Stimulated activated memory B cell treated with anti-CD40 and anti-IgM and Interleukin-4, amounts not matched to agents 10 μg/mL and 1 μg/mL and 100 μg/mL, for 72 hours (primary cell): ENCODE results near the gene PDPR.
"Not testable (repeated sequence)": the region's sequence is repeated elsewhere in the genome, so short reads cannot be mapped to it uniquely, and the experiment has no call there.

Experiments used
- ATAC-seq: fragments of 150-1000 bp; cut with Tn5 transposase; 2 replicates; pipeline ENCODE4 v1.10.0; 2021
- H3K27ac Mint-ChIP-seq: one replicate; pipeline ENCODE4 v1.8.0; 2022; ENCODE audit warnings: mild to moderate bottlenecking, mixed read lengths
- H3K27me3 Mint-ChIP-seq: one replicate; pipeline ENCODE4 v1.8.0; 2022; ENCODE audit warnings: mixed read lengths
- H3K36me3 Mint-ChIP-seq: one replicate; pipeline ENCODE4 v1.8.0; 2022; ENCODE audit warnings: mixed read lengths
- H3K4me1 Mint-ChIP-seq: one replicate; pipeline ENCODE4 v1.8.0; 2022; ENCODE audit warnings: mixed read lengths
- H3K4me3 Mint-ChIP-seq: one replicate; pipeline ENCODE4 v1.8.0; 2022; ENCODE audit warnings: mild to moderate bottlenecking, moderate library complexity, mixed read lengths
- H3K9me3 Mint-ChIP-seq: one replicate; pipeline ENCODE4 v1.8.0; 2022; ENCODE audit warnings: mixed read lengths

PDPR gene

GRCh38 chr16:70113982-70114826 lies at the start of gene PDPR:
TSS of gene PDPR (plus strand) at chr16:70114332. CDS start at chr16:70120493, 6,161 bp downstream.
- not testable (repeated sequence) for H3K9me3 Mint-ChIP-seq, H3K27me3 Mint-ChIP-seq
- H3K27ac Mint-ChIP-seq, result peak within 1 kb of the TSS; percentile 89
- peak within 1 kb of the TSS; percentile 94 for H3K4me3 Mint-ChIP-seq
- peaks cover 31% of the 10 kb centered on the region for H3K4me1 Mint-ChIP-seq
- peak; percentile 100 for ATAC-seq
- H3K36me3 Mint-ChIP-seq, result peaks cover 11% of the 10 kb centered on the region

GRCh38 chr16:70064841-70065370 lies 49.2 kb upstream of the PDPR start:
- Mint-ChIP-seq H3K4me3 (peak overlapping the region; percentile 75), H3K27ac (peak overlapping the region; percentile 87)
- not testable (repeated sequence) for H3K4me1 Mint-ChIP-seq, H3K9me3 Mint-ChIP-seq, H3K27me3 Mint-ChIP-seq, H3K36me3 Mint-ChIP-seq
- peak; percentile 39 for ATAC-seq

GRCh38 chr16:70065376-70065745 lies 48.8 kb upstream of the PDPR start:
- H3K36me3 Mint-ChIP-seq, H3K27me3 Mint-ChIP-seq, H3K4me1 Mint-ChIP-seq, H3K9me3 Mint-ChIP-seq: not testable (repeated sequence)
- peak overlapping the region; percentile 87 for H3K27ac Mint-ChIP-seq
- peak overlapping the region; percentile 88 for H3K4me3 Mint-ChIP-seq
- peak; percentile 67 for ATAC-seq

- ATAC-seq, result peak; percentile 98
- peak overlapping the region; percentile 87 for H3K27ac Mint-ChIP-seq
- H3K27me3 Mint-ChIP-seq, H3K9me3 Mint-ChIP-seq, H3K4me1 Mint-ChIP-seq, H3K36me3 Mint-ChIP-seq: not testable (repeated sequence)
- H3K4me3 Mint-ChIP-seq, result peak overlapping the region; percentile 88
Observed at GRCh38 chr16:70065746-70066658, 48.1 kb upstream of the PDPR start.

- peak overlapping the region; percentile 87 for H3K27ac Mint-ChIP-seq
- ATAC-seq, H3K4me1 Mint-ChIP-seq, H3K27me3 Mint-ChIP-seq, H3K36me3 Mint-ChIP-seq, H3K9me3 Mint-ChIP-seq: not testable (repeated sequence)
- H3K4me3 Mint-ChIP-seq, result peak overlapping the region; percentile 69
Observed at GRCh38 chr16:70066751-70067150, 47.4 kb upstream of the PDPR start.

GRCh38 chr16:70079081-70079480 lies 35.1 kb upstream of the PDPR start:
- H3K27me3 Mint-ChIP-seq, H3K9me3 Mint-ChIP-seq, H3K4me3 Mint-ChIP-seq, H3K36me3 Mint-ChIP-seq, H3K4me1 Mint-ChIP-seq, H3K27ac Mint-ChIP-seq, ATAC-seq: not testable (repeated sequence)

GRCh38 chr16:70081219-70081618 lies 32.9 kb upstream of the PDPR start:
- H3K27me3 Mint-ChIP-seq, ATAC-seq, H3K36me3 Mint-ChIP-seq, H3K4me1 Mint-ChIP-seq, H3K9me3 Mint-ChIP-seq, H3K4me3 Mint-ChIP-seq, H3K27ac Mint-ChIP-seq: not testable (repeated sequence)

GRCh38 chr16:70083931-70084330 lies 30.2 kb upstream of the PDPR start:
- ATAC-seq, H3K9me3 Mint-ChIP-seq, H3K36me3 Mint-ChIP-seq, H3K27ac Mint-ChIP-seq, H3K4me3 Mint-ChIP-seq, H3K27me3 Mint-ChIP-seq, H3K4me1 Mint-ChIP-seq: not testable (repeated sequence)

- H3K9me3 Mint-ChIP-seq, ATAC-seq, H3K27me3 Mint-ChIP-seq, H3K4me3 Mint-ChIP-seq, H3K27ac Mint-ChIP-seq, H3K4me1 Mint-ChIP-seq, H3K36me3 Mint-ChIP-seq: not testable (repeated sequence)
Observed at GRCh38 chr16:70088160-70088559, 26.0 kb upstream of the PDPR start.

GRCh38 chr16:70088877-70089276 lies 25.3 kb upstream of the PDPR start:
- H3K9me3 Mint-ChIP-seq, H3K4me1 Mint-ChIP-seq, H3K36me3 Mint-ChIP-seq, H3K4me3 Mint-ChIP-seq, H3K27me3 Mint-ChIP-seq, ATAC-seq, H3K27ac Mint-ChIP-seq: not testable (repeated sequence)

GRCh38 chr16:70089289-70089688 lies 24.8 kb upstream of the PDPR start:
- H3K27me3 Mint-ChIP-seq, H3K9me3 Mint-ChIP-seq, ATAC-seq, H3K27ac Mint-ChIP-seq, H3K36me3 Mint-ChIP-seq, H3K4me1 Mint-ChIP-seq, H3K4me3 Mint-ChIP-seq: not testable (repeated sequence)

- H3K4me3 Mint-ChIP-seq, H3K9me3 Mint-ChIP-seq, H3K36me3 Mint-ChIP-seq, H3K27me3 Mint-ChIP-seq, H3K27ac Mint-ChIP-seq, ATAC-seq, H3K4me1 Mint-ChIP-seq: not testable (repeated sequence)
Observed at GRCh38 chr16:70091104-70091503, 23.0 kb upstream of the PDPR start.

GRCh38 chr16:70094096-70094495 lies 20.0 kb upstream of the PDPR start:
- H3K36me3 Mint-ChIP-seq, result not testable (repeated sequence)

GRCh38 chr16:70109583-70110279 lies 4.4 kb upstream of the PDPR start:
- not testable (repeated sequence) for H3K9me3 Mint-ChIP-seq, H3K27me3 Mint-ChIP-seq, H3K4me1 Mint-ChIP-seq, H3K4me3 Mint-ChIP-seq, ATAC-seq, H3K36me3 Mint-ChIP-seq, H3K27ac Mint-ChIP-seq

More at GRCh38 chr16:70094096-70094495, 20.0 kb upstream of the PDPR start:
- ATAC-seq, H3K9me3 Mint-ChIP-seq, H3K4me3 Mint-ChIP-seq, H3K27ac Mint-ChIP-seq, H3K27me3 Mint-ChIP-seq, H3K4me1 Mint-ChIP-seq: not testable (repeated sequence)

GRCh38 chr16:70112162-70112561 lies 2.0 kb upstream of the PDPR start:
- not testable (repeated sequence) for H3K4me3 Mint-ChIP-seq, H3K36me3 Mint-ChIP-seq, H3K9me3 Mint-ChIP-seq, H3K27ac Mint-ChIP-seq, ATAC-seq, H3K27me3 Mint-ChIP-seq
- peaks cover 15% of the 10 kb centered on the region for H3K4me1 Mint-ChIP-seq
